ENCODE data around the gene PPP4C. TPM values are rescaled to one million over a fixed set of nuclear protein-coding genes. Genes with fewer than 3 reads are reported as not detected.

Gene PPP4C
- total RNA-seq, 1 donor from 2014 or later = 256 TPM

DNA sequence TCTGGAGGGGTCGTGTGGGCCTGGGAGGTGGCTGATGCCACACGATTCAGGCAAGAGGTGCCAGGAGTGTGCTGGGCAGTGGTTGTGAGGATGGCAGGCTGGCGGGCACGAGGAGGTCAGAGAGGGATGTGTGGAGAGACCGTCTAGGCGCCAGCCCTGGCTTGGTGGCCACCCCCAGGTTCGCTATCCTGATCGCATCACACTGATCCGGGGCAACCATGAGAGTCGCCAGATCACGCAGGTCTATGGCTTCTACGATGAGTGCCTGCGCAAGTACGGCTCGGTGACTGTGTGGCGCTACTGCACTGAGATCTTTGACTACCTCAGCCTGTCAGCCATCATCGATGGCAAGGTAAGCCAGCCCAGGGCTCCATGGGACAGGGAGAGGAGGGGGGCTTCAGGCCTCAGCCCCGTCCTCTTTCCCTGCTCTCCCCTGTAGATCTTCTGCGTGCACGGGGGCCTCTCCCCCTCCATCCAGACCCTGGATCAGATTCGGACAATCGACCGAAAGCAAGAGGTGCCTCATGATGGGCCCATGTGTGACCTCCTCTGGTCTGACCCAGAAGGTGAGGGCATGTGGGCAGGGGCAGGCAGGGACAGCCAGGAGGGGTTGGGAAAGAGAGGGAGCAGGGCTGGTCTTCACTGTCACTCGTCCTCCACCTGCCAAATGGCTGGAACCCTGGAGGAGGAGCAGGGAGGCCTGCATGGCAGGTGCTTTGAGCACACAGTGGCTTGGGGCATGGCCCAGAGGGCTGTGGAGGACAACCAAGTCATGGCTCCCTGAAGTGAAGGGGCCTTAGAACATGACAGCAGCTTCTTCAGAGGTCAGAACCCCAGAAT lies 7.6 kb downstream of the PPP4C start:
- no peak for DNase-seq

DNA sequence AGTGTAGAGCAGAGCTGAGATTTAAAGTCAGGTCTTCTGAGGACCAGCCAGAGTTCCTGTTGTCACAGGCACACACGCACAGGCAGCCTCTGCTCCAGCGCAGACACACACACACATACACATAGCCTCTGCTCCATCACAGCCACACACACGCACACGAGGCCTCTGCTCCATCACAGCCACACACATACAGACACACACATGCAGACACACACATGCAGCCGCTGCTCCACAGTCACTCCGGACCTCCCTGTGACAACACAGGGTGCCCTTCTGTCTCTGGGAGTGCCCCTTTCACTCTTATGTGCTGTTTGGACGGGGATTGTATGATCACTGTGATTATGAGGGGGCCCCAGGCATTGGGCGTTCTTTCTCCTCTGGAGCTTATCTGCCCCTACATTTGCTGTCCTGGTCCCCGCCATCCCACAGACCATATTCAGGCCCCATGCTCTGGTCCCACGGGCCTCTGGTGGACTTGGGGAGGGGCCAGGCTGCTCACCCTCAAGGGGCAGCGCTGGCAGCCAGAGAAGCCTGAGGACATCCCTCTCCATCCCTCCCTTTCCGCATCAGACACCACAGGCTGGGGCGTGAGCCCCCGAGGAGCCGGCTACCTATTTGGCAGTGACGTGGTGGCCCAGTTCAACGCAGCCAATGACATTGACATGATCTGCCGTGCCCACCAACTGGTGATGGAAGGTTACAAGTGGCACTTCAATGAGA lies 8.5 kb downstream of the PPP4C start:
- DNase-seq = no peak

DNA sequence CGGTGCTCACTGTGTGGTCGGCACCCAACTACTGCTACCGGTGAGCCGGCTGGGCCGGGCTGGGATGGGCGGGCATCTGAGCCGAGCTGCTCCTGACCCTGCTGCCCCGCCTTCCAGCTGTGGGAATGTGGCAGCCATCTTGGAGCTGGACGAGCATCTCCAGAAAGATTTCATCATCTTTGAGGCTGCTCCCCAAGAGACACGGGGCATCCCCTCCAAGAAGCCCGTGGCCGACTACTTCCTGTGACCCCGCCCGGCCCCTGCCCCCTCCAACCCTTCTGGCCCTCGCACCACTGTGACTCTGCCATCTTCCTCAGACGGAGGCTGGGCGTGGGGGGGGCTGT lies 9.0 kb downstream of the PPP4C start:
- DNase-seq = no peak

DNA sequence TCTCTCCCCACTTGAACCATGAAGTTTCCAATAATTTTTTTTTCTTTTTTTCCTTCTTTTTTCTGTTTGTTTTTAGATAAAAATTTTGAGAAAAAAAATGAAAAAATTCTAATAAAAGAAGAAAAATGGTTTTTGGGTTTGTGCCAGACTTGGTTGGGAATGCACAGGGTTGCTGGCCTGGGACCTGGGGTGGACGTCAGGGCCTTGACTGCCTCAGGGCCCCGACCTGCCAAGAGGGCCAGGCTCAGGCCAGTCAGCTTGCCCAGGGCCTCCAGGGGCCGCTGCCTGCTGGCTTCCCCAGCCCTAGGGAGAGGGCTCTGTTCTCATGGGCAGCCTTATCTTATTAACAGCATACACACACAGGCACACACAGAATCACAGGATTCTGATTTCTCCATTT lies 9.5 kb downstream of the PPP4C start:
- no peak for DNase-seq

DNA sequence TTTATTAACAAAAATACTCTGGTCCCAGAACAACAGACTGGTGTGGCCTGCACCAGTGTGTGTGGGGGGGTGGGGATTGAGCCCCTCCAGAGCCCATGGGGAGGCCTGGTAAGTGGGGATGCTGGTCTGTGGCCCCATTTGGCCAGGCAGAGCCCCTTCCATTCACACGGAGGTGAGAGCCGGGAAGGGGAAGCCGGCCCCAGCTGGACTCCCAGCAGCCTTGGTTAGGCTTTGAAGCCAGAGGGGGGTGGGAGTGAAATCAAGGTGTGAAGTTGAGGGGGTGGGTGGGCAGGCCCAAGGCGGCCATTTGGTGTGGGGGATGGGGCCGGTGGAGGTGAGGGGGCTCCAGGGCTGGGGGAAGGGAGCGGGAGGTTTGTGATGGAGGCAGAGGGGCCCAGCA lies 10.0 kb downstream of the PPP4C start:
- DNase-seq = no peak

DNA sequence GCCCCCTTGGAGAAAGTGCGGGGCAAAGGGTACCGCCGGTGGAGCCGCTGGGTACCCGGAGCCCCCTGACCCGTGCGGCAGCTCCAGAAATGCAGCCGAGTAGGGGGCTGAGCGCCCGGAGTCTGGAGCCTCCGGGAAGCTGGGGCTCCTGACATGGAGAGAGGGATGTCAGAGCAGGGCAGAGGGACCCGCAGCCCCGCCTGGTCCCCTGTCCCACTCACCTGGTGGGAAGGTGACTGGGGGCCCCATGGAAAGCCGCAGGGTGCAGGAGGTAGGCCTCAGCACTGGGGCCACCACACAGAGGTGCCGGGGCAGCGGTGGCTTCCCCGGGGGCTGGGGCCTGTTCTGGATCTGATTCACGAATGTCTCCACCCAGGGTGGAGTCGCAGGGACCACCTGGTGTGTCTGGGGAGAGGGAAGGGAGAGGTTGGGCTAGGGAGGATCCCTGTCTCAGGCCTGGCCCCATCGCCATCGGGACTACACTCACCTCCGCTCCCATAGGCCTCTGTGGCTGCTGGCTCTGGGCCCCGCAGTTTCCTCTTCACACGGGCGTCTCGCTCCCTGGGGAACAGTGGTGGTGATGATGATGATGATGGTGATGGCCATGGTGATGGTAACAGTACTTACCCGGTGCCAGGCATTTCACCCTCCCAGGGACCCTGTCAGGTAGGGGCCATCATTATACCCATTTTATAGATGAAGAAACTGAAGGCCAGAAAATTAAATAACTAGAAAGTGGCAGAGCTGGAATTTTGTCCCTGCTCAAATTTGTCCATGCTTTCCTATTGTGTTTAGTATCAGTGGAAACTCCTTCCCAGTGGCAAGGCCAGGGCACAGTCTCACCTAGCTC lies 10.7 kb downstream of the PPP4C start:
- no peak for DNase-seq

DNA sequence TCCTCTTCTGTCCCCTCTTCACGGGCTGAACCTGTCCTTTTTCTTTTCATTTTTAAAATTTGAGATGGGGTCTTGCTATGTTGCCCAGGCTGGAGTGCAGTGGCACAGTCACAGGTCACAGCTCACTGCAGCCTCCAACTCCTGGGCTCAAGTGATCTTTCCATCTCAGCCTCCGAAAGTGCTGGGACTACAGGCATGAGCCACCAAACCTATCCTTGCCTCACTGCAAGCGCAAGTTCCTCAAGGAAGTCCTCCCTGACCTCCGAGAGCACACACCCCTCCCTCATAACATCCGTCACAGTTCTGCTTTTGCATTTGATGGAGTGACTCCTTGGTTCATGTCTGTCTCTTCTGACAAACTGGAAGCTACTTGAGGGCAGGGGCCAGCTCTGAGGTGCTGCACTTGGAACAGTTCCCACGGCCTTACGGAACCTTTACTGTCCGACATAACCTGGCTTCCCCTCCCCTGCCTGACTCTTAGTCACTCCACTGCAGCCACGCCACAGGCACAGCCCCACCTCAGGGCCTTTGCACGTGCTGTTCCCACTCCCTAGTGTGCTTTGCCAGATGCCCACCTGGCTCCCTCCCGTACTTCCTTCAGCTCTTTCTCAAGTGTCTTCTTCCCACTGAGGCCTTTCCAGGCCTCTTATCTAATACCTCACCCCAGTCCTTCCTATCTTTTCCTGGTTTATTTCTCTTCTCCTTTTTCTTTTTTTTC lies 11.5 kb downstream of the PPP4C start:
- no peak for DNase-seq

DNA sequence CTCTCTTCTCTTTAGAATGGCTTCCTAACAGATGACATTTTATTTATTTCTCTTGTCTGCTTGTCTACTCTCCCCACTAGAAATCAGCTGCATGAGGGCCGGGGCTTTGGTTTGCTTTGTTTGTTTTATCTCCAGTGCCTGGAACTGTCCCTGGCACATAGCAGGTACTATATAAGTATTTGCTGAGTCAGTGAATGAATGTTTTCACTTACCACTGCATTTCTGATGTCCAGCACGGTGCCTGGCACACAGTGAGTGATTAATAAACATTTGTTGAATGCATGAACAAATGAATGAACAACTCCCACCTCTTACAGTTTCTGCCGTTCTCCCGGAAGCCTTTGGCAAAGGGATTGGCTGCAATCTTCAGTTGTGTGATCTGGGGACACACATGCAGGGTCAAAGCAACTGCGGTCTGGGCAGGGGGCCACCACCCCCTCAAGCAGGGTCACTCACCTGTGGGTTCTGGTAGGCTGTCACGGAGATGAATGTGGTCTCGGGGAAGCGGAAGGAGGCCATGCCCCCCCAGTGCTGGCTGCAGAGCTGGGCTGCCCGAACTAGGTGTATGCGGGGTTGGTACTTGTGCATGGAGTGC lies 12.5 kb downstream of the PPP4C start:
- DNase-seq = no peak

DNA sequence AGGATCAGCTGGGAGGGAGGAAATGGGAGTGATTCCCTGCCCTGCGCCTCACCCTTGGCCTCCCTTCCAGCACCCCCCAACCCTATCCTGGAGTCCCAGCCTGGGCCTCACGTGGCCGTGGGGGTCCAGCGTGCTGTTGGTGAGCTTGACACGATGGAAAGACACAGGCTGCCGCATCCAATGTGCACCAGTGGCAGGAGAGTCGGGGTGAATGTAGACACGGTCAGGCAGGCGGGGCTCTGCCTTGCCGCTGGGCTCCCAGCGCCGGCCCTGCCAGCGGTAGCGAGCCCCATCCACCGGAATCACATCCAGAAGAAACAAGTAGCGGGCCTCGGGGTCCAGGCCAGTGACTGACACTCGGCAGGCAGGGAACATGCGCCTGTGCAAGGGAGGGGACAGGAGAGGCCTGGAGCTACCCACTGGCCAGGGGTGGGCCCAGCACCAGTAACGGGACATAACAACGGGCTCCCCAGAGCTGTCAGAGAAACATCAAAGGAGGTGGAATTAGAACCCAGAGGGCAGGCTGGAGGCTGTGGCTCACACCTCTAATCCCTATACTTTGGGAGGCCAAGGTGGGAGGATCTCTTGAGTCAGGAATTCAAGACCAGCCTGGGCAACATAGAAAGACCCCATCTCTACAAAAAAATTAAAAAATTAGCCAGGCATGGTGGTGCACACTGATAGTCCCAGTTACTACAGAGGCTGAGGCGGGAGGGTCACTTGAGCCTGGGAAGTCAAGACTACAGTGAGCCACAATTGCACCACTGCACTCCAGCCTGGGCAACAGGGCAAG lies 13.2 kb downstream of the PPP4C start:
- DNase-seq = no peak

DNA sequence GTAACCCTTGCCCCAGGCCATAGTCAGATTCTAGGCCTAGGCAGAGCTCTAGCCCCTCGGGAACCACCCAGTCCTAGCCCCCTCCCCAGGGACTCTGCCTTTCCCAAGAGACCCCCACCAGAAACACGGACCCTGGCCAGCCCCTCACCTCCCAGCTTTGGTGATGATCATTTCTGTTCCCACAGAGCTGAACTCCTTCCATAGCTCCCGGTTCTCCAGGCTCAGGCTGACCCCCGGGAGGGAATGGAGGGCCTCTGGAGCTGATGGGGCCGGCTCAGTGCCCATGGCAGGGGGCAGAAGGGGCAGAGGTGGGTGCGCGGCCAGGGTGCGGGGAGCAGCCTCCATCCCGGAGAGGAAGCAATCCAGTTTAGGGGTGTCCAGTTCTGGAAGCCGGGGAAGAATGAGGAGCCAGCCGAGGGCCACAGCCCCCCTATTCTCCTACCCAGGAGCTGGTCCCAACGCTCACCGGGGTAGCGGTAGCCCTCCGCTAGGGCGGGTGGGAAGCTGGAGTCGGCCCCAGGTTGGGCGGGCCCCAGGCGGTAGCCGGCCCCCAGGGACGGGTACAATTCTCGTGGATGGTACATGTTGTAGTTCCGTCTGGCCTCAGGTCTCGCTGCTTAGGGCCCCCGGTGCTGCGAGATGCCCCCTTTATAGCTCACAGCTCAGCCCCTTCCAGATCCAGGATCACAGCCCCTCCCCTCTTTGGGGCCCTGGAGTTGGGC lies 15.0 kb downstream of the PPP4C start:
- DNase-seq = no peak

DNA sequence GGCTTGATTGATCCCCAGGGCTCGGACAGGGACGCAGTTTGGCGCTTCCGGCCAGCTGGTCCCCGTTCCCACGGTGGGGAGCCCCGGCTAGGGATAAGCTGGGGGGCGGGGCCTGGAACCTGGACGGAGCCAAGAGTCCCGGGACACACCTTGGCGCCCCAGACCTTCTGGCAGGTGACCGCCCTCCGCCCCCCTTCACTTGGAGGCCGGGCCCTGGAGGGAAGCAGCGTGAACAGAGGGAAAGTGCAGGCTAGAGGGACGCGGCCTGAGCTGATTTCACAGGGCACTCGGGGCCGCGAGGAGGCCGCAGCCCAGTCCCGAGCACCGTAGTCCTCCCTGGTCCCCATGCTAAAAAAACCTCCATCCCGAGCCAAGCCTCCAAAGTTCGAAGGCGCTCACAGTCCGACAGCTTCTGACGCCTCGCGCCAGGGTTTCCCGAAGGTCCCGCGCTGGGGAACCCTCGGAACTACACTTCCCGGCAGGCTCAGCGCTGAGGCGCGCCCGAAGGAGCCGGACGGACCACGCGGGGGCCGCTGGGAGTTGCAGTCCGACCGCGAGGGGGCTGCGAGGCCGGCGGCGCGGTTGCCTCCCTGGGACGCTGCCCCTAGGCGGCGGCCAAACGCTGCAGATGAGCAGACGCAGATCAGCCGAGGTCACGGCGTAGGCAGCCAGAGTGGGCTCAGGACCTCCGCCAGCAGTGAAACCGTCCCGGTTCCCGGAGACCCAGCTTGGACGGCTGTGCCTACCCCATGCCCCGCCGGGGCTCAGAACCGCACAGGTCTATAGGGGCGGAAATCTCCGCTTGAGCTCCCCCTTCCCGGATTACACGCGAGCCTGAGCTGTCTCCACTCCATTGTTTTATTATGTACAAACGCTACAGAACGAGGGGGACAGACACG lies 15.9 kb downstream of the PPP4C start, which contains the start of gene TBX6:
Gene TBX6 (minus strand): TSS at position 451 of the 899 bp plus-strand sequence. CDS start 731 bp downstream, outside the sequence.
- peak; percentile 96 for DNase-seq

DNA sequence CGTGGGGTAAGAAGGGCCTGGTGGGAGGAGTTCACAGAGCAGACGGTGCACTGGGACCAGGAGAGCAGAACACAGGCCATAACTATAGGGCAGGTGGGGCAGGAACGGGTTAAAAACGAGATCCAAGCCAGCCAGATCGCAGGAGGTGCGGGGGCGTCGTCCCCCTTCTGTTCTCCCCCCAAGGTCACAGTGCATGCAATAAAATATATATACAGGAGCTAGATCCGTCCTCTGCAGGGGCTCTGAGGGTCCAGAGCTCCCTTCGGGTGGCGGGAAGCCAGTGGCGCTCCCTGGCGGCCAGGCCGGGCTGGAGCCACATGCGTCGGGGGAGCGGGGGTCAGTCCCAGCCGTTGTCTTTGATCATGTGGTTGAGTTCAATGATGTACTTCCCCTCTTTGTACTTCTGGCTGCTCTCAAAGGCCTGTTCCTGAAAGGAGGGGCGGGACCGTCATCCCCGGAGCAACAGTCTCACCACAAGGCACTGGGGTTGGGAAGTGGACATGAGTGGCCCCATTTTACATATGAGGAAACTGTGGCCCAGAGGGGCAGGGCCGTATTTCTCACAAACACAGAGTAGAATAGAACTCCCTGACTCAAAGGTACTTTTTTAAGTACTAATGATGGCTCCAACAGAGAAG lies 16.7 kb downstream of the PPP4C start:
- peak; percentile 98 for DNase-seq

DNA sequence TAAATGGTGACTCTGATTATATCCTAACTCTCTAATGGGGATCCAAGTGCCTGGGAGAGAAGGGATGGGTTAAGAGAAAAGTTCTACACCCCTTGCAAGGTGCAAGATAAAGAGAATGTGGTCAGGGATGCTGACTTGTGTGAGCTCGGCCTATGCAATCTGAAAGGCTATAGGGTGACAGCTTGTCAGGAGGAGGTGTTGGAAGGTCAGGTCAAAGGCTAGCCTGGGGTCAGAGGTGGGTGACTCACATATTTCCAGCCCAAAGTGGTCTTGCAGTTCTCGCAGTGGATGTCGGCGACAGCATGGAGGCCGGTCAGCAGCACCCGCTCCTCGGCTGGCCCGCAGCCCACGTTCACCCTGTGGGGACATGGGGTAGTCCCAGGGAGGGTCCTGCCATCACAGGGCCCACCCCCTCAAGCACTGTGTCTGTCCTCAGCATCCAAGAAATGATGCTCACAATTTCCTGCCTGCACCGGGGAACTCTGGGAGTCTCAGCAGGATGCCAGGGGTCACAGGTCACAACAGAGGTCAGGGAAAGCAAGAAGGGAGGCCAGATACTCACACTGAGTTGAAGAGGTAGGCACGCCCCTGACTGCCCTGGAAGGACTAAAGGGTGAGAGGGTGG lies 18.9 kb downstream of the PPP4C start:
- no peak for DNase-seq

DNA sequence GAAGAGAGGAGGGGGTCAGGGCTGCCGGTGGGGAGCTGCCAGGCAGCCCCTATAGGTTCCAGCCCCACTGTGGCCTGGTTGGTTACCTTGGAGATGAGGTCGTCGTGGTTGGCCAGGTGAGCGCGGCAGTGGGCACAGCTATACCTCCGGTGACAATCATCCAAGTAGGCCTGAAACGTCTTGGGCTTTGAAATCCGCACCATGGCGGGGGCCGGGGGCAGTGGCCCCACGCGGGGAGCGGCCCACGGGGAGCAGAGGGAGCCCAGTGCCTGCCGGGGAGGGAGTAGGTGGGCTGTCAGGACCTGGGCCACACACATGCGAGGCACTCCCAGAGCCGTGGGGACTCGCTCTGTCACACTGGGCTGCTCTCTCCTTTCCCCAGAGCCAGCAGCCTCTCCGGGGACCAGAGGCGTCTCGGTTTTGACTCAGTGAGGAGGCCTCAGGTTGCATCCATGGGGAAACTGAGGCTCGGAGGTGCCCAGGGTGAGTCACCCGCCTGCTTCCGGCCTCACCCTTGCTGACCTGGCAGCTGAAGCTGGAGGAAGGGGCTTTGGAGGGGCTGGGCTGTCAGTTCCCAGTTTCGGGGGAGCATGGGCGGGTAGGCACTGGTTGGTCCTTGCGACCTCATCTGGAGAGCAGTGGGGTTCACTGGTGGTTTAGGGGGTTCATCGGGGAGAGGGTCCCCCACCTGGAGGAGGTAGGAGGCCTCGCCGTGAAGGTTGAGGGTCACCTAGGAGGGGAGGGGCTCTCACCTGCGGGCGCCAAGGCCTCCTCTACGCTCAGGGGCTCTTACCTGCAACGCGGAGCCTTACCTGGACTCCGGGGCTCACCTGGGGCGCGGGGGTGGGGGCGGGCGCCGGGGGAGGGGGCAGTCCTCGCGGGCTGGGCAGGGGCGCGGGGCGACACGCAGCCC lies 19.6 kb downstream of the PPP4C start:
- peak; percentile 28 for DNase-seq

DNA sequence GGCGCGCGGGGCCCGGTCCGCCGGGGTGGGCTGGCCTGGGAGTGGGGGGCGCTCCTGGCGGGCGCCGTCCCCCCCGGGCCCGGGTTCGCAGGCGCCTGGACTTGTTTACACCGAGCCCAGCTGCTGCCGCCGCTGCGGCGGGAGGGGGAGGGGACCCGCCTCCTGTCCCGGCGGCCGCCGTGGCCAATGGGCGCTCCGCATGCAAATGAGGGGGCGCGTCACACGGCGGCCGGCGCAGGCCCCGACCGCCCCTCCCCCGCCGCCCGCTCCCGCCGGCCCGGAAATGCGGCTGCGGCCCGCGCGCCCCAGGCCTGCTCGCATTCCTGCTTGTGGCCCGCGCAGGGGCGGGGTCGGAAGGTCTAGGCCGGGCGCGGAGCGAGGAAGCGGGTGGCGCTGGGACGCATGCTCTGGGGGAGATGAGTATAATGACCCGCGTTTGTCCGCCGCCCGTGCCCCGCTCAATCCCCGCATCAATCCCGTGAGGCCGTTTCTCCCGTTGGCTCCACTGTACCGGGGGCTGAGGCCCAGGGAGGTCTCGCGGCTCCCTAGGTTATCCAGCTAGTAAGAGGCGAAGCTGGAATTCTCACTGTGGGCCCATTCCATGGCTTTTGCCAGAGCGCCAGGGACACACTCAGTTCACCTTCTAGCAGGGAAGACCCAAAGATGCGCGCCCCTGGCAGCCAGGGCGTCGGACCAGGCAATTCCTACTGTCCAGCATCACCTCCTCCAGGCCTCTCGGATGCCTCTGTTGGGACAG lies 20.5 kb downstream of the PPP4C start, which contains the start of gene YPEL3:
Gene YPEL3 (minus strand): TSS at position 109 of the 757 bp plus-strand sequence. CDS start 731 bp downstream, outside the sequence.
- peak; percentile 93 for DNase-seq

DNA sequence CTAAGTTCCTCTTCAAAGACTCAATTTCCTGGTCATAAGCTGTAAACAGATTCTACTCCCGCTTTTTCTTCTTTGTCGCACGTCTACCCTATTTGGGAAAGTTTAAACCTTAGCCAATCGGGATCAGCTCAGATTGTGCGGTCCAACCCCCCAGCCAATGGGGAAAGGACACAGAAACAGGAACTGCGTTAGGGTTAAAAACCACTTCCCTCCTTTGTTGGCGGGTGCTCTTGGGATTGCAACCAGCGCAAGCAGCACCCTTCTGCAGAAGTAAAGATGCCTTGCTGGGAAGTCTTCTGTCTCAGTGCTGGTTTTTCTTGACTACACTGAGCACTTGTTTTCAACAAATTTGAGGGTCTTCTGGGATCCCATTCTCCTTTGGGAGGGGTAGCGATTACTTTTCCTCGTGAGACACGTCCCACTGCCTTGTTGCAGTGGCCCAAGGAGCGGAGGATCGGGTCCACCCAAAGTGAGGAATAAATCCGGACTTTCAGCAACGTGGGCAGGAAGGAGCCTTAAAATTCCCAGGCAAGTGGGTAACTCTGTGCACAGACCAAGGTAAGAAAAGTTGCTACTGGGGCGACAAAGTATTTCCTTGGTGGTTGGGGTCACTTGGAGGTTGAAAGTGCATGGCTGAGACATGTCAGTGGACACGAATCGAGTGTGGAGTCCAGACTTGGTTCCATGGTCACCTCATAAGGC lies 21.2 kb downstream of the PPP4C start:
- peak; percentile 15 for DNase-seq

Data from dermis blood vessel endothelial cell (primary cell).